NCI-H1417 treated with DMSO at 0.1 percent for 48 hours (cell line): ENCODE measurements around the gene PSAPL1.

ENCODE experiments used
- DNase-seq: peaks from one replicate; lab custom pipeline; 2025; lab: John Stamatoyannopoulos, UW

PSAPL1 gene

DNA sequence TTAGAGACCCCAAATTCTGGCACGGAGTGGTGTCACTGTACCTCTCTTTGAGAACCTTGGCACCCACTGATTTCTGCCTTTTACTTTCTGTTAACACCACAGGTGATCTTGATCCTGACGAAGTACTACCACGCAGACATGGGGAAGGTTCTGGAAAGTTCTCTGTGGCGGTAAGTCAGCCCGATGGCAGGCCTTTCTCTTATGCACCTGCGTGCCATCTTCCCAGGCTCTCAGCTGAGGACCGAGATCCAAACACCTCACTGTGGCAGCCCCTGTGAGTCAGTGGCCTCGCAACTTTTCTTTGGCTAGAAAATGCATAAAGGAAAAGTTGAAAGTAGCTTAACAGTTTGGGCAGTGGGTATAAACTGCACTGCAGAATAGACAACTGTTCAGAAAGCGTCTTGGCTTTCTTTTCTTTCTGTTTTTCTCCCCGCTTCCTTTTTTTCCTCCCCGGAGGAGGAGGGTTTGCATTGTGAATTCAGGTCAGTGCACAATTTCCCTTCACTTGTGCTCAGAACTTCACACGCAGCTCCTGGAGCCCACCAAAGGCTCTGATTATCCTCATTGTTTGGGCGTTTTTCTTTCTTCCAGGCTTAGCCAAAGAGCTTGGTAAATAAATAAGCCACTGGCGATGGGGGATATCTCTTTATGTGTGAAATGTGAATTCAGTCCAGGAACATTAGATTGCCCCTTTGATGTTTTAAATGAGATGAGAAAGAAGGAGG, 38.4 kb downstream of the PSAPL1 start:
- no peak for DNase-seq

DNA sequence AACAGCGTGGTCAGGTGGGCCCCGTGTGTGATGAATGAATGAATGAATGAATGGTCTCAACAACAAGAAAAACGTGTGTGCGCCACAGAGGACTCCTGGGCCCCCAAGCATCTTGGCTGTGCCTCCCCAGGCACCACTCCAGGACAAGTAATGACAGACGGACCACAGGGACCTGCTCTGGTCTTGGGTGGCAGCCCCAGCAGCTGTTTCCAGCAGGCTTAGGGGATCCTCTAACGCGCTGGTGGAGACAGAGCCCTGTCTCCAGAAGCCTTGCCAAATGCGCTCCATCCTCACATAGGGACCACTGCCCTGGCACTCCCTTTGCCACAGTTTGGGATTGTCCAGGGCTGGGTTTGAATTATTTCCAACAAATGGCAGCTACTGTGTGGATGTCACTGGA, 39.1 kb downstream of the PSAPL1 start:
- DNase-seq = no peak

DNA sequence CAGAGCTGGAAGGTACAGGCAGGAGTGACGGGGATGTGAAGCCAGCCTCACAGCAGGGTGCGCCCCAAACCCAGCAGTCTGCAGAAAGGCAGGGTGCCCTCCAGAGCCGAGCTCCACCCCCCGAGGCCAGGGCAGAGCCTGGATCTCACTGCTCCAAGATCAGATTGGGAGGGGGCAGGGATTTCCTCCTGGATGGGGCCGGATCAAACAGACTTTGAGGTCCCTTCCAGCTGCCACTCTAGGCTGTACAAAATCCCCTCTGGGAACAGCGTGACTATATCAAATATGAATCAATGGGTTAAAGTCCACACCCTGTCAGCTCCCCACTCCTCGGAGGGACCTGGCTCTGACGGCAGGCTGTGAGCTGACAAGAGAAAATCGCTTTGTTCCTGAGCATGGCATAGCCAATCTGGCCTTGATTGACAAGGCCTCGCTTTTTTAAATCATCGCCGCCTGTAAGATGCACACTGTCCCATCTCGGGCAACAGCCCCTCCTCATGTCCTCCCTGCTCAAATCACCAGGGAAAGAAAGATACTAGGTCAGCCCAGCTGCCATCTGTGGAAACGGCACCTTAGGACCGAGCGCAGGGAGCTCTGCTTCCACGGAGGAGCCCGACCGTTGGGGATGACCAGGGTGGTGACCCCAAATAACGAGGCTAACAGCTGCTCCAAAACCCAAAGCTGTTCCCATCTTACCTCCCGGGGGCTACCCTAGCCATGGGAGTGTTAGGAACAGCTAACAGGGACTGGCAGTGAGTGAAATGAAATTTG, 39.9 kb downstream of the PSAPL1 start:
- no peak for DNase-seq

DNA sequence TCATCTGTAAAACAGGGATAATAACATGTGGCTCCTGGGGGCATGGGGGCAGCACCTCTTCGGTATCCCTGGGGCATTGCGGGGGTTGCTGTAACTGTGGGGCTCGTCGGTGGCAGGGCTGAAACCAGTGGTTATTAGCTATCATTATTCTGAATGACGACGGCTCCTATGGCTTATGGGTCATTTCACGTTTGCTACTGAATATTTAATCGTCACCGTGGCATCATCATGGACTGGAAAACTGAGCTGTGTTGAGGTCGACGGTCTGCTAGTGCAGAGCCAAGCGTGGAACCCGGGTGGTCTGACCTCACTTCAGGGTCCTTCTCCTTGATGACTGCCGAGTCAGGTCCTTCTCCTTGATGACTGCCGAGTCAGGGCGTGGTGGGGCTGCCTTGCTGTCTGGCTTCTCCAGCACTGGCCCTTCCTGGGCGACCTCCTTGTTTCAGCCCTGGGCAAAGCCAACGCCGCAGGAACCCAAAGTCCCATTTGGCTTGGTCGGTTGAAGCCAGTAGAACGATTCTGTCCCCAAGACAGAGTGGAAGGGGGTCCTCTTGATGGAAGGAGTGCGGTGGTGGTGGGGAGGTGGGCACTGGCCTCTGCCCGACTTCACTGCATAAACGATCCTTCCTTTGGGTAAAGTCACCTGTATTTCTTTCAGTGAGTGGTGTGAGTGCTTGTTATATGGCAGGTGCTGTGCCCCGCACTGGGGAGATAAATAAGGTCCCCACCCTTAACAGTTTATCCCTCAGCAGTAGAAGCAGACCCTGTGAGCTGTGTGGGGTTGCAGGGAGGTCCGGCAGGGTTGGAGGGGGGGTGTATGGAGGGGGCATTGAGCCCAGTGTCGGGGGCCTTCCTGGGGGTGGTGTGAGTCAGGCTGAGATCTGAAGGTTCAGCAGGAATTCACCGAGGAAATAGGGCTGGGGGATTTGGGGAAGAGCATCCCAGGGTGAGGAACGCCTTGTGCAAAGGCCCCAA, 40.8 kb downstream of the PSAPL1 start:
- DNase-seq = no peak

GRCh38 chr4:7392438-7393421, 42.0 kb downstream of the PSAPL1 start:
- no peak for DNase-seq

- no peak for DNase-seq
Measured at GRCh38 chr4:7391637-7392437, 42.9 kb downstream of the PSAPL1 start.

- no peak for DNase-seq
Measured at GRCh38 chr4:7390906-7391636, 43.7 kb downstream of the PSAPL1 start.

DNA sequence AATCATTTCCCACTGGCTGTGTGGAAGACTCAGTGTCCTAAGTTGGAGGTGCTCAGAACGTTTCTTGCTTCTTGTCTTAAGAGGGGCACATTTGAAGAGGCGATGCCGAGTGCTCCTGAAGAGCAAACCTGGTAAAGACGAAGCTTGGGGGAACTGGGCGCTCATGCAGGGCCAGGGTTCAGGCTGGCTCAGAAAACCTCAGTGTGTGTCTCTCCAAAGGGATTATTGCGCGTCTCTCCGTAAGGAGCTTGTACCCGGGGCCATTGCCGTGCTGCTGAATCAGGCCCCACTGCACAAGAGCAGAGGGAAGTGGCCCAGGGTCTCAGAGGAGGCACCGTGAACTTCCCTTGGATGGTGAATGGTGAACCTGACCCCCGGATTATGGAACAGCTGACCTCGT, 44.4 kb downstream of the PSAPL1 start:
- DNase-seq = no peak

DNA sequence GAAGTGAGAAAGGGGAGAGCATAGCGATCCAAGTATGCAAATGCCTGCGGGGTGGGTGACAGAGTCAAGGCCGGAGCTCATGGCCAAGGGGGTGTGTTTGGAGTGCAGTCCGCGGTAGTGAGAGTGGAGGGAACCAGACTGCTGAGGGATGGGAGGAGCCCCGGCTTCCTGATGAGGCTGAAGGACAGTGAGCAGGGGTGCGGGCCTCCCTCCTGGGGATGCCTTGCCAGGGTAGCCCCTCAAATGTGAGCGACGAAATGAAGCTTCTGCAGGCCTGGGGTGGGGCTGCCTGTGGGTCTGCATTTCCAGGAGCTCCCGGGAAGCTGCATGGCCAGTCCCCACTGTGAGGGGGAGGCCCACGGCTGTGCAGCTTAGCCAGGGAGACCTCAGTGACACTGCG, 45.0 kb downstream of the PSAPL1 start:
- no peak for DNase-seq

GRCh38 chr4:7389101-7389701, 45.5 kb downstream of the PSAPL1 start:
- no peak for DNase-seq

DNA sequence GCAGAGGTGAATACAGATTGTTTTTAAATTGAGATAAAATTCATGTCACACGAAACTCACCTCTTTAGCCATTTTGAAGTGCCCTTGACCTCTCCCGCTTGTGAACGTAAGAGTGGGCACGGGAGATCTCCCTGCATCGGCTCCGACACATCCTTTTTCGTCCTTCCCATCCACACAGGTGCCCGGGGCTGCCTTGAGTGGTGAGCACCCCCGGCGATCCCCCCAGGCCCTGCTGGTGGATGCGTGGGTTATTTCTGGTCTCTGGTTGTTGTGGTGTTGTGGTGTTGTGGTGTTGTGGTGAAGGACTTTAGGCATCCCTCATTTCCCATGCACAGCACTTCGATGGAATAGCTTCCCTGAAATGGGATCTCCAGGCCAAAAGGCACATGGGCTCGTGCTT, 46.1 kb downstream of the PSAPL1 start:
- no peak for DNase-seq

GRCh38 chr4:7387925-7388324, 46.8 kb downstream of the PSAPL1 start:
- DNase-seq = no peak

GRCh38 chr4:7384929-7385890, 49.5 kb downstream of the PSAPL1 start:
- DNase-seq = no peak

DNA sequence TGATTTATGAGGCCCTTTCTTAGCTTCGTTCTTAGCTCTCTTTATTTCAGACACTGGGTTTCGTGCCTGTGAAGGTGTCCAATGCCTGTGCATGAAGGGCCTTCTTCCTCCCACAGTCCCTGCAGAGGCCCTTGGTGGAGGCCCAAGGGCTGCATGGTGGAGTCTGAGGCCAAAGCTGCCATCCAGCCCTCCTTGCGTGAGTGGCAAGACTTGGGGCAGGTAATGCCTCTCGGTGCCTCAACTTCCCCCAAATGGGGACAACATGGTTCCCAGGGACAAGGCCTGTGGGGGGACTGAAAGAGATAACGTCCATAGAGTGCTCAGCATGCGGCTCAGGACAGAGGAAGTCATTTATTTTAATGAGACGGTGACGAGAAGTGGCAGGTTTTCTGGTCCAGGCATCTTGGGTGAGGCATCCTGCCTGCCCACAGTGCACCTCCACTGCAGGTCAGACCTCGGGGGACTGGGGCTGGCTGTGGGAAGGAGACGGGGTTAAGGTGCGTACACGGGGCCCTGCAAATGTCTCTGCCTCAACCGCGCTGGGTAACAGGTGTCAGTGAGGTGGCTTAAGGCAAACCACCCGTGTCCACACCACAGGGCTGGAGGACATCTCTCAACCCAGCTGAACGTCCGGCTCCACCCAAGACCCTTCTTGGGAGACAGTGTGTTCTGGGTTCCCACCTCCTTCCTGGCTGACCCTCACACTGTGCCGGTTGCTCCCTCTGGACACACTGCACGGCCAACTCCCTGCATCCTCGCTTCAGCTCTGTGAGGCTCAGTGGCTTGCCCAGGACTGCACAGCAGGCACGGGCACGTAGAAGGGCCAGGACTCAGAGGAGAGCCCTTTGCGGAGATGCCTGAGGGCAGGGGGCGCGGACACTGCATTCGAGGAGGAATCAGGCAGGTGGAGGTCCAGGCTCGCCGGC, 50.5 kb downstream of the PSAPL1 start:
- no peak for DNase-seq

DNA sequence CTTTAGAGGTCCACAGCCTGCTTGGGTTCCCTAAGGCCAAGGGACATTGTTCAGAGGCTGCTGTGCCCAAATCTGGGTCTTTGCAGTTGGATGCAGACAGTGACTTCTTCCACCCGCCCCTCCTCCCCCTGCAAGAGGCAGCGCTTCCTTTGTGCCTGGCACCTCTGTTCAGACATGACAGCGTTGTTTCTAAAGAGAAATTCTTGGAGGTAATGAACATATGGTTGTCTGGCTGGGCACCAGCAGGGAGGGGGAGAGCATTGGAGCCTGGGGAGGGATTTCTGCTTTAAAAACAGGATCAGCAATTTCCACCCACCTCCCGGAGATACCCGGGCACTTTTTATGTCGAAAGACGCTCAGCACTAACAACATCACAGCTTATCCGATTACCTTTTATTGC, 51.5 kb downstream of the PSAPL1 start:
- no peak for DNase-seq

- no peak for DNase-seq
Measured at GRCh38 chr4:7382634-7383014, 52.1 kb downstream of the PSAPL1 start.
